Stimulated activated CD4-positive, alpha-beta T cell treated with anti-CD3 and anti-CD28 coated beads, TNF-alpha, amount 100 ng/mL, for 24 hours (primary cell): Measurements from ENCODE around the gene GSTT2B.
A peak's percentile ranks its signal among the peaks of the same experiment; 100 is the strongest.
"Not testable (repeated sequence)": the region's sequence is repeated elsewhere in the genome, so short reads cannot be mapped to it uniquely, and the experiment has no call there.

Source experiments
- DNase-seq, 3 experiments: peaks; one replicate each; pipeline ENCODE4 v3.0.0-alpha.2; 2020; ENCODE audit warnings: low read depth in 3 of 3

Gene GSTT2B

GRCh38 chr22:23986089-23986488 is 25.1 kb upstream of the GSTT2B start:
- DNase-seq = not testable (repeated sequence)

- DNase-seq = peak in 1 of 3 experiments; percentile 74
These were observed 23.4 kb upstream of the GSTT2B start for GRCh38 chr22:23984430-23984829.

GRCh38 chr22:23980567-23980966 is 19.6 kb upstream of the GSTT2B start:
- not testable (repeated sequence) for DNase-seq

- DNase-seq = not testable (repeated sequence)
These were observed 18.7 kb upstream of the GSTT2B start, which contains the start of gene GSTT2 for GRCh38 chr22:23979557-23980240. Gene GSTT2, plus strand, starts transcription at chr22:23980134.

GRCh38 chr22:23977304-23977703 is 16.3 kb upstream of the GSTT2B start:
- DNase-seq = not testable (repeated sequence)

- not testable (repeated sequence) for DNase-seq
These were observed 13.9 kb upstream of the GSTT2B start for GRCh38 chr22:23974836-23975352.

GRCh38 chr22:23974345-23974744 is 13.3 kb upstream of the GSTT2B start, which contains the start of gene DDT:
Gene DDT, minus strand, starts transcription at chr22:23974441. Its CDS starts 27 bp downstream, at chr22:23974414.
- not testable (repeated sequence) for DNase-seq

- DNase-seq = not testable (repeated sequence)
These were observed 10.9 kb upstream of the GSTT2B start for GRCh38 chr22:23971927-23972326.

- no peak for DNase-seq
These were observed 10.0 kb upstream of the GSTT2B start for GRCh38 chr22:23970816-23971486.

- DNase-seq = no peak
These were observed 9.2 kb upstream of the GSTT2B start for GRCh38 chr22:23970201-23970641.

- no peak for DNase-seq
These were observed 8.1 kb upstream of the GSTT2B start for GRCh38 chr22:23969071-23969470.

- not testable (repeated sequence) for DNase-seq
These were observed 5.6 kb upstream of the GSTT2B start, which contains the start of gene DDTL for GRCh38 chr22:23966568-23966967. Gene DDTL, plus strand, starts transcription at chr22:23966888. Its CDS starts 27 bp downstream, at chr22:23966915.

- not testable (repeated sequence) for DNase-seq
These were observed 5.1 kb upstream of the GSTT2B start for GRCh38 chr22:23966094-23966493.

GRCh38 chr22:23956301-23956900 is 4.6 kb downstream of the GSTT2B start:
- DNase-seq = peak; percentile 69 to 77 (median 74)

GRCh38 chr22:23955886-23956285 is 5.1 kb downstream of the GSTT2B start:
- DNase-seq = not testable (repeated sequence)

GRCh38 chr22:23954991-23955305 is 6.0 kb downstream of the GSTT2B start:
- not testable (repeated sequence) for DNase-seq

GRCh38 chr22:23954193-23954990 is 6.6 kb downstream of the GSTT2B start:
- DNase-seq = not testable (repeated sequence)

GRCh38 chr22:23953485-23953884 is 7.5 kb downstream of the GSTT2B start:
- DNase-seq = not testable (repeated sequence)

- not testable (repeated sequence) for DNase-seq
These were observed 8.1 kb downstream of the GSTT2B start for GRCh38 chr22:23952794-23953405.

- DNase-seq = not testable (repeated sequence)
These were observed 9.6 kb downstream of the GSTT2B start for GRCh38 chr22:23951383-23951782.

GRCh38 chr22:23949764-23950163 is 11.2 kb downstream of the GSTT2B start:
- DNase-seq = not testable (repeated sequence)
